ENCODE results near the gene ADIPOR1.
"Not testable (repeated sequence)": the region's sequence is repeated elsewhere in the genome, so short reads cannot be mapped to it uniquely, and the experiment has no call there.

The ADIPOR1 gene

GRCh38 chr1:202998836-202999750, 41.0 kb upstream of the ADIPOR1 start:
- TF ChIP-seq CTCF (IDR thresholded peaks at IDR 0.05; ENCODE audit: low read depth, low read length): peak; percentile 74
- DNase-seq (ENCODE audit: low read depth in 2 of 2): peak; percentile 69 to 72
- no peak overlapping the region for H3K4me3 ChIP-seq (replicated peaks in 1 of 2; ENCODE audit: low read depth in 2 of 2, low read length in 2 of 2)

- no peak for DNase-seq (ENCODE audit: low read depth in 2 of 2)
- no peak for TF ChIP-seq CTCF (IDR thresholded peaks at IDR 0.05; ENCODE audit: low read depth, low read length)
- no peak overlapping the region for H3K4me3 ChIP-seq (replicated peaks in 1 of 2; ENCODE audit: low read depth in 2 of 2, low read length in 2 of 2)
Observed at GRCh38 chr1:202994756-202995155, 36.6 kb upstream of the ADIPOR1 start.

GRCh38 chr1:202991112-202991511, 33.0 kb upstream of the ADIPOR1 start:
- DNase-seq (ENCODE audit: low read depth in 2 of 2): no peak
- no peak overlapping the region for H3K4me3 ChIP-seq (replicated peaks in 1 of 2; ENCODE audit: low read depth in 2 of 2, low read length in 2 of 2)
- TF ChIP-seq CTCF (IDR thresholded peaks at IDR 0.05; ENCODE audit: low read depth, low read length): no peak

- TF ChIP-seq CTCF (IDR thresholded peaks at IDR 0.05; ENCODE audit: low read depth, low read length): no peak
- DNase-seq (ENCODE audit: low read depth in 2 of 2): no peak
- H3K4me3 ChIP-seq (replicated peaks in 1 of 2; ENCODE audit: low read depth in 2 of 2, low read length in 2 of 2): no peak overlapping the region
Observed at GRCh38 chr1:202989879-202990278, 31.8 kb upstream of the ADIPOR1 start.

GRCh38 chr1:202987922-202988583, 29.9 kb upstream of the ADIPOR1 start:
- TF ChIP-seq CTCF (IDR thresholded peaks at IDR 0.05; ENCODE audit: low read depth, low read length): no peak
- no peak overlapping the region for H3K4me3 ChIP-seq (replicated peaks in 1 of 2; ENCODE audit: low read depth in 2 of 2, low read length in 2 of 2)
- no peak for DNase-seq (ENCODE audit: low read depth in 2 of 2)

GRCh38 chr1:202987255-202987654, 29.1 kb upstream of the ADIPOR1 start:
- no peak for DNase-seq (ENCODE audit: low read depth in 2 of 2)
- TF ChIP-seq CTCF (IDR thresholded peaks at IDR 0.05; ENCODE audit: low read depth, low read length): no peak
- H3K4me3 ChIP-seq (replicated peaks in 1 of 2; ENCODE audit: low read depth in 2 of 2, low read length in 2 of 2): no peak overlapping the region

GRCh38 chr1:202986120-202986519, 28.0 kb upstream of the ADIPOR1 start:
- DNase-seq (ENCODE audit: low read depth in 2 of 2); H3K4me3 ChIP-seq (replicated peaks in 1 of 2; ENCODE audit: low read depth in 2 of 2, low read length in 2 of 2): not testable (repeated sequence)
